PC-9 (cell line): Measurements from ENCODE around the gene HNRNPA2B1. TPM values are rescaled to one million over a fixed set of nuclear protein-coding genes. Genes with fewer than 3 reads are reported as not detected.

Source experiments
- BruUV-seq: library from RNA; stranded (reverse); fragments of 400-500 nt; replicated peaks from 2 replicates; lab custom pipeline; 2021; lab: Mats Ljungman, UMichigan
- CTCF ChIA-PET: fragments of 300-600 bp; sonication (Branson Sonifier 250); formaldehyde crosslinking; loops from one replicate; lab custom pipeline; 2022; ENCODE audit warnings: antibody characterized with exemption; lab: Charles Lee
- POLR2A ChIA-PET: fragments of 300-600 bp; sonication (Branson Sonifier 250); formaldehyde crosslinking; loops from one replicate; lab custom pipeline; 2022; ENCODE audit warnings: antibody characterized with exemption; ENCODE audit not compliant: unreplicated experiment; lab: Charles Lee
- DNase-seq, 2 experiments: peaks; one replicate each; pipeline versions ENCODE4 v3.0.0 to v3.0.0-alpha.2; 2015 to 2022; ENCODE audit warnings: mixed read lengths in 1 of 2
- H2AFZ ChIP-seq: fragments of 200-600 bp; sonication (generic); 2 replicates; pipeline ENCODE4 v1.8.1; 2017; ENCODE audit warnings: antibody characterized with exemption
- H3F3A ChIP-seq: fragments of 200-600 bp; sonication (generic); 2 replicates; pipeline ENCODE4 v1.8.1; 2017; ENCODE audit warnings: antibody characterized with exemption, mild to moderate bottlenecking, low read depth; ENCODE audit not compliant: insufficient read depth
- H3K27ac ChIP-seq: fragments of 200-600 bp; sonication (generic); 2 replicates; pipeline ENCODE4 v1.6.1; 2016; ENCODE audit warnings: mixed run types
- H3K27me3 ChIP-seq: fragments of 200-600 bp; sonication (generic); 2 replicates; pipeline ENCODE4 v1.6.1; 2016; ENCODE audit warnings: low read depth, mixed run types; ENCODE audit not compliant: insufficient read depth
- H3K36me3 ChIP-seq: fragments of 200-600 bp; sonication (generic); 2 replicates; pipeline ENCODE4 v1.6.1; 2016; ENCODE audit warnings: low read depth, mixed run types
- H3K4me1 ChIP-seq: fragments of 200-600 bp; sonication (generic); replicated peaks from 2 replicates; pipeline ENCODE4 v1.6.1; 2016; ENCODE audit warnings: mixed run types; ENCODE audit not compliant: insufficient read depth
- H3K4me2 ChIP-seq: fragments of 200-600 bp; sonication (generic); 2 replicates; pipeline ENCODE4 v1.6.1; 2017; ENCODE audit warnings: mixed run types
- H3K4me3 ChIP-seq: fragments of 200-600 bp; sonication (generic); 2 replicates; pipeline ENCODE4 v1.6.1; 2016; ENCODE audit warnings: mixed run types
- H3K79me2 ChIP-seq: fragments of 200-600 bp; sonication (generic); 2 replicates; pipeline ENCODE4 v1.6.1; 2017; ENCODE audit warnings: low read depth, mixed run types
- H3K9me2 ChIP-seq: fragments of 200-600 bp; sonication (generic); 2 replicates; pipeline ENCODE4 v1.8.1; 2017; ENCODE audit warnings: mild to moderate bottlenecking; ENCODE audit not compliant: insufficient read depth
- H3K9me3 ChIP-seq: fragments of 200-600 bp; sonication (generic); 2 replicates; pipeline ENCODE4 v1.8.1; 2016; ENCODE audit warnings: low read depth; ENCODE audit not compliant: insufficient read depth
- H4K20me1 ChIP-seq: fragments of 200-600 bp; sonication (generic); 2 replicates; pipeline ENCODE4 v1.8.1; 2017; ENCODE audit not compliant: insufficient read depth
- CTCF ChIP-seq: fragments of 200-600 bp; sonication (generic); conservative IDR thresholded peaks from 2 replicates; pipeline ENCODE4 v1.6.1; 2017; ENCODE audit warnings: mixed run types, antibody characterized with exemption, mild to moderate bottlenecking, moderate library complexity
- EZH2 ChIP-seq: fragments of 200-600 bp; sonication (generic); IDR thresholded peaks from 2 replicates; pipeline ENCODE4 v1.8.0; 2017; ENCODE audit warnings: antibody characterized with exemption, low read depth
- intact Hi-C: fragments of 100-400 bp; cut with micrococcal nuclease; formaldehyde crosslinking; loops from one replicate; pipeline ENCODE4 v1.10.0; 2022; ENCODE audit not compliant: unreplicated experiment
- total RNA-seq: library from RNA; stranded (reverse); gene quantifications from 2 replicates; pipeline ENCODE4 v1.2.3, GENCODE V29; 2021

The HNRNPA2B1 gene
- total RNA-seq, 1 experiment from 2014 or later = 792 TPM

DNA sequence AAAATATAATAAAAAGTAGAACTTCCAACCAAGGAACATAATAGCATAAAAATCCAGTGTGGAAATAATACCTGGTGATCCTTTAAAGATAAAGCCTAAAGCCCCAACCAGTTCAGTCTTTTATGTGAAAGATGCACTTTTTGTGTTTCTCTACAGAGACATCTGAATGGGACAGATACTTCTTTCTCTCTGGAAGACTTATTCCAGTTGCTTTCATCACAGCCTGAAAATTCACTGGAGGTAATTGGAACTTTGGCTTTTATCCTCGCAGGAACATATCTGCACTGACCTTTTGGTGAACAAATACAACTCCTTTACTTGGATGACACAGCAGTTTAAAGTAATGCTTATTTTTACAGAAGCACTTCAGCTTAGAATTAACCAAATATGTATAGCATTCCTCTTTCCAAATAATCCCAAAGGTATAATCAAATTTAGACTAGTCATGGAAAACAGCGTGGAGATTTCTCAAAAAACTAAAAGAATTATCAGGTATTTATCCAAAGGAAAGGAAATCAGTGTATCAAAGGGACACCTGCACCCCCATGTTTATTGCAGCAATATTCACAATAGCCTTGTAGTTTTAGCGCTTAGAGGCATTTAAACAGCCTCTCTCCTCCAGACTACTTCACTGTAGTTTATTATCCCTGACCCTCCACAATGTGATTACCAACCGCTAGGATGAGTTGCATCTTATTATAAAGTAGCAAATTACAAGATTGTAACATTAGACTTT, 16.8 kb downstream of the HNRNPA2B1 start:
- DNase-seq = no peak
- Histone ChIP-seq H3K4me3 (no peak overlapping the region), H3K4me2 (no peak overlapping the region), H3K9me3 (no peaks in the 10 kb centered on the region), H4K20me1 (peaks cover 24% of the 10 kb centered on the region), H3K9me2 (no peaks in the 10 kb centered on the region), H3F3A (peaks cover 100% of the 10 kb centered on the region), H3K27ac (peak overlapping the region; percentile 57), H3K4me1 (no peaks in the 10 kb centered on the region; the same call in 1 of the 2 replicates), H3K79me2 (peaks cover 7% of the 10 kb centered on the region; the same call in 1 of the 2 replicates), H3K27me3 (no peaks in the 10 kb centered on the region), H2AFZ (no peak overlapping the region), H3K36me3 (peaks cover 57% of the 10 kb centered on the region)
- BruUV-seq = no TSS peak
- CTCF ChIA-PET = no interaction called here
- intact Hi-C loops = loop anchor here (1.0 kb wide), 1 partner anchor 92 kb away; no protein-coding TSS in a partner anchor
- TF ChIP-seq EZH2 = no peak
- no peak for TF ChIP-seq CTCF
- POLR2A ChIA-PET = interaction anchor here (0.6 to 0.7 kb wide), 4 partner anchors 11 to 63 kb away, joined by 3 to 6 read pairs (median 4); no protein-coding TSS in a partner anchor

- DNase-seq = no peak
- peaks cover 14% of the 10 kb centered on the region; the same call in 1 of the 2 replicates for H4K20me1 ChIP-seq
- peaks cover 98% of the 10 kb centered on the region for H3F3A ChIP-seq
- H3K79me2 ChIP-seq = peaks cover 13% of the 10 kb centered on the region
- H3K36me3 ChIP-seq = peaks cover 62% of the 10 kb centered on the region
- no peaks in the 10 kb centered on the region for H3K9me2 ChIP-seq
- H3K4me3 ChIP-seq = no peak overlapping the region
- ChIA-PET POLR2A (interaction anchor here (0.7 kb wide), 1 partner anchor 23 kb away, joined by 4 read pairs; no protein-coding TSS in a partner anchor), CTCF (no interaction called here)
- peaks cover 3% of the 10 kb centered on the region; the same call in 1 of the 2 replicates for H3K4me1 ChIP-seq
- no peak overlapping the region for H2AFZ ChIP-seq
- peak overlapping the region; percentile 57 for H3K27ac ChIP-seq
- no peaks in the 10 kb centered on the region for H3K27me3 ChIP-seq
- intact Hi-C loops = no loop called here
- no peak overlapping the region for H3K4me2 ChIP-seq
- BruUV-seq = no TSS peak
- H3K9me3 ChIP-seq = no peaks in the 10 kb centered on the region
- TF ChIP-seq EZH2 (no peak), CTCF (no peak)
Measured at GRCh38 chr7:26182706-26183105, 17.8 kb downstream of the HNRNPA2B1 start.

DNA sequence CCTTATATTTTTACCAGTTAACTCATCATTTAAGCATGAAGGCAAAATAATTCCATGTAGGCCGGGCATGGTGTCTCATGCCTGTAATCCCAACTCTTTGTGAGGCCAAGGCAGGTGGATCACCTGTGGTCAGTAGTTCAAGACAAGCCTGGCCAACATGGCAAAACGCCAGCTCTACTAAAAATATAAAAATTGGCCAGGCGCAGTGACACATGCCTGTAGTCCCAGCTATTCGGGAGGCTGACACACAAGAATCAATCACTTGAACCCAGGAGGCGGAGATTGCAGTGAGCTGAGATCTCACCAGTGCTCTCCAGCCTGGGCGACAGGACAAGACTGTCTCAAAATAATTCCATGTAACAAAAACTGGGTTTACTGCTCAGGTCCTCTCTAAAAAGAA, 18.3 kb downstream of the HNRNPA2B1 start:
- CTCF ChIA-PET = no interaction called here
- peaks cover 98% of the 10 kb centered on the region for H3F3A ChIP-seq
- peaks cover 11% of the 10 kb centered on the region; the same call in 1 of the 2 replicates for H4K20me1 ChIP-seq
- H3K4me3 ChIP-seq = no peak overlapping the region
- H3K27me3 ChIP-seq = no peaks in the 10 kb centered on the region
- DNase-seq = no peak
- TF ChIP-seq CTCF = no peak
- no peak for TF ChIP-seq EZH2
- peaks cover 17% of the 10 kb centered on the region for H3K79me2 ChIP-seq
- H3K9me3 ChIP-seq = no peaks in the 10 kb centered on the region
- no peaks in the 10 kb centered on the region for H3K9me2 ChIP-seq
- peak overlapping the region; percentile 57 for H3K27ac ChIP-seq
- no peak overlapping the region for H3K4me2 ChIP-seq
- intact Hi-C loops = no loop called here
- POLR2A ChIA-PET = interaction anchor here (0.7 kb wide), 1 partner anchor 1425 kb away, joined by 3 read pairs; no protein-coding TSS in a partner anchor
- no TSS peak for BruUV-seq
- H2AFZ ChIP-seq = no peak overlapping the region
- H3K4me1 ChIP-seq = peaks cover 7% of the 10 kb centered on the region; the same call in 1 of the 2 replicates
- peaks cover 66% of the 10 kb centered on the region for H3K36me3 ChIP-seq
